ENCODE results near the gene CNBD2. TPM values are rescaled to one million over a fixed set of nuclear protein-coding genes. Genes with fewer than 3 reads are reported as not detected.
"Not testable (repeated sequence)": the region's sequence is repeated elsewhere in the genome, so short reads cannot be mapped to it uniquely, and the experiment has no call there.

Gene CNBD2
- total RNA-seq, 1 experiment from 2014 or later: 3.8 TPM

DNA sequence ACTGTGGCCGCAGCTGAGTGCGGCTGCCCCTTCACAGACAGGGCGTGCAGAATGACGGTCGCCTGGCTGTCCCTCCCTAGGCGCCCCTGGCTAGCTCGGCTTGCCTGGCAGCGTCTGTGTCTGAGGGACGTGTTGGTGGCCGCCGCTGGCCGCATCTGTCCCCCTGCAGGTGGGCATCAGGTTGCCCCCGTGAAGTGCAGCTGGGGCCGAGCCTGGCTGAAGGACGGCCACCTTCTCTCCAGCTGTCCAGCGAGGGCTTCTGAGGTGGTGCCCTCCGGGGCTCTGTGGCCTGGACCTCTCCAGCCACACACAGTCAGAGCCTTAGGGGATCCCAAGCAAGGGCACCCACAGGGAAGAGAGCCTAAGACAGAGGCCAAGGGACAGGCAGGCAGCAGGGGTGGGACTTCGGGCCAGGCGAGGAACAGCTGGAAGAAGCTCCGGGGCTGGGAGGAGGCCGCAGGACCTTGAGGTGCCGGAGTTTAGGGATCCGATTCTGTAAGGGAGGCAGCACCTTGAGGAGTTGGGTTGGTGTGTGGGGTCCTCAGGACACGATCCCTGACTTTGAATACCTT lies 97.1 kb downstream of the CNBD2 start:
- H3K4me1 Mint-ChIP-seq: peaks cover 11% of the 10 kb centered on the region
- ATAC-seq: no peak
- no peak overlapping the region for H3K27ac Mint-ChIP-seq
- peaks cover 44% of the 10 kb centered on the region for H3K27me3 Mint-ChIP-seq (ENCODE audit: low read depth)
- peaks cover 4% of the 10 kb centered on the region; the same call in 1 of the 2 replicates for H3K36me3 Mint-ChIP-seq
- TF ChIP-seq ZNF512 (CRISPR knock-in tag; IDR thresholded peaks at IDR 0.05; ENCODE audit: borderline replicate concordance) (no peak), PREB (CRISPR knock-in tag; IDR thresholded peaks at IDR 0.05; ENCODE audit: borderline replicate concordance) (no peak), ZNF121 (CRISPR knock-in tag; IDR thresholded peaks at IDR 0.05) (peak; percentile 62; the same call in 1 of the 2 replicates), ATF1 (CRISPR knock-in tag; IDR thresholded peaks at IDR 0.05) (0 out of 2 replicates have a peak, but pooled peaks have one; percentile 7), NFYB (CRISPR knock-in tag; conservative IDR thresholded peaks at IDR 0.05; ENCODE audit: low read depth) (no peak), ZNF423 (CRISPR knock-in tag; IDR thresholded peaks at IDR 0.05) (no peak), TEAD4 (CRISPR knock-in tag; IDR thresholded peaks at IDR 0.05) (no peak), EMX1 (CRISPR knock-in tag; IDR thresholded peaks at IDR 0.05) (no peak), NFE2L1 (CRISPR knock-in tag; IDR thresholded peaks at IDR 0.05) (no peak)
- TF ChIP-seq, protein P1, sequence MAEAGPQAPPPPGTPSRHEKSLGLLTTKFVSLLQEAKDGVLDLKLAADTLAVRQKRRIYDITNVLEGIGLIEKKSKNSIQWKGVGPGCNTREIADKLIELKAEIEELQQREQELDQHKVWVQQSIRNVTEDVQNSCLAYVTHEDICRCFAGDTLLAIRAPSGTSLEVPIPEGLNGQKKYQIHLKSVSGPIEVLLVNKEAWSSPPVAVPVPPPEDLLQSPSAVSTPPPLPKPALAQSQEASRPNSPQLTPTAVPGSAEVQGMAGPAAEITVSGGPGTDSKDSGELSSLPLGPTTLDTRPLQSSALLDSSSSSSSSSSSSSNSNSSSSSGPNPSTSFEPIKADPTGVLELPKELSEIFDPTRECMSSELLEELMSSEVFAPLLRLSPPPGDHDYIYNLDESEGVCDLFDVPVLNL (CRISPR knock-in tag; IDR thresholded peaks at IDR 0.05; ENCODE audit: borderline replicate concordance, low read depth): no peak
- TF ChIP-seq, protein P2, sequence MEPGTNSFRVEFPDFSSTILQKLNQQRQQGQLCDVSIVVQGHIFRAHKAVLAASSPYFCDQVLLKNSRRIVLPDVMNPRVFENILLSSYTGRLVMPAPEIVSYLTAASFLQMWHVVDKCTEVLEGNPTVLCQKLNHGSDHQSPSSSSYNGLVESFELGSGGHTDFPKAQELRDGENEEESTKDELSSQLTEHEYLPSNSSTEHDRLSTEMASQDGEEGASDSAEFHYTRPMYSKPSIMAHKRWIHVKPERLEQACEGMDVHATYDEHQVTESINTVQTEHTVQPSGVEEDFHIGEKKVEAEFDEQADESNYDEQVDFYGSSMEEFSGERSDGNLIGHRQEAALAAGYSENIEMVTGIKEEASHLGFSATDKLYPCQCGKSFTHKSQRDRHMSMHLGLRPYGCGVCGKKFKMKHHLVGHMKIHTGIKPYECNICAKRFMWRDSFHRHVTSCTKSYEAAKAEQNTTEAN (CRISPR knock-in tag; IDR thresholded peaks at IDR 0.05): no peak
- DNase-seq (ENCODE audit: low spot score): no peak
- CTCF ChIA-PET: interaction anchor here (0.5 to 2.5 kb wide), 13 partner anchors 14 to 540 kb away, joined by 3 to 21 read pairs (median 5); partner anchors contain the start of genes PHF20, RAB5IF and SCAND1
- H3K9me3 Mint-ChIP-seq: peaks cover 11% of the 10 kb centered on the region
- POLR2A ChIA-PET: interaction anchor here (0.9 to 1.4 kb wide), 3 partner anchors 111 to 611 kb away, joined by 3 to 4 read pairs (median 3); partner anchors contain the start of gene SCAND1
- peak overlapping the region; percentile 71 for H3K4me3 Mint-ChIP-seq

- ATAC-seq: no peak
- CTCF ChIA-PET: no interaction called here
Observed at GRCh38 chr20:36066777-36067176, 98.4 kb downstream of the CNBD2 start.

DNA sequence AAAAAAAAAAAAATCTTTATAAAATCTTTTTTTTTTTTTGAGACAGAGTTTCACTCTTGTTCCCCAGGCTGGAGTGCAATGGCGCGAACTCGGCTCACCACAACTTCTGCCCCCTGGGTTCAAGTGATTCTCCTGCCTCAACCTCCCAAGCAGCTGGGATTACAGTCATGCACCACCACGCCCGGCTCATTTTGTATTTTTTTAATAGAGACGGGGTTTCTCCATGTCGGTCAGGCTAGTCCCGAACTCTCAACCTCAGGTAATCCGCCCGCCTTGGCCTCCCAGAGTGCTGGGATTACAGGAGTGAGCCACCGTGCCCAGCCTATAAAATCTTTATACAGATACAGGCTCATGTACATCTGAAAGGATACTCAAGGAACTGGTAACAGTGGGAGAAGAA lies 100.1 kb downstream of the CNBD2 start:
- CTCF ChIA-PET: interaction anchor here (0.6 kb wide), 1 partner anchor 49 kb away, joined by 3 read pairs; no protein-coding TSS in a partner anchor
- H3K36me3 Mint-ChIP-seq; POLR2A ChIA-PET; DNase-seq (ENCODE audit: low spot score); ATAC-seq; H3K4me3 Mint-ChIP-seq; H3K27ac Mint-ChIP-seq; H3K9me3 Mint-ChIP-seq: not testable (repeated sequence)
- Mint-ChIP-seq H3K27me3 (ENCODE audit: low read depth) (peaks cover 30% of the 10 kb centered on the region), H3K4me1 (peaks cover 15% of the 10 kb centered on the region)

More at GRCh38 chr20:36066777-36067176, 98.4 kb downstream of the CNBD2 start:
- no peak overlapping the region for H3K4me3 Mint-ChIP-seq
- H3K4me1 Mint-ChIP-seq: peaks cover 15% of the 10 kb centered on the region
- TF ChIP-seq SMAD3 (CRISPR knock-in tag; IDR thresholded peaks at IDR 0.05; ENCODE audit: borderline replicate concordance) (no peak), ZNF425 (CRISPR knock-in tag; conservative IDR thresholded peaks at IDR 0.05) (no peak), SOX15 (CRISPR knock-in tag; IDR thresholded peaks at IDR 0.05) (no peak), ZNF263 (CRISPR knock-in tag; IDR thresholded peaks at IDR 0.05; ENCODE audit: low read depth) (no peak), TEAD1 (CRISPR knock-in tag; IDR thresholded peaks at IDR 0.05) (no peak), ZBTB21 (CRISPR knock-in tag; IDR thresholded peaks at IDR 0.05; ENCODE audit: borderline replicate concordance) (no peak)
- TF ChIP-seq, protein P3, sequence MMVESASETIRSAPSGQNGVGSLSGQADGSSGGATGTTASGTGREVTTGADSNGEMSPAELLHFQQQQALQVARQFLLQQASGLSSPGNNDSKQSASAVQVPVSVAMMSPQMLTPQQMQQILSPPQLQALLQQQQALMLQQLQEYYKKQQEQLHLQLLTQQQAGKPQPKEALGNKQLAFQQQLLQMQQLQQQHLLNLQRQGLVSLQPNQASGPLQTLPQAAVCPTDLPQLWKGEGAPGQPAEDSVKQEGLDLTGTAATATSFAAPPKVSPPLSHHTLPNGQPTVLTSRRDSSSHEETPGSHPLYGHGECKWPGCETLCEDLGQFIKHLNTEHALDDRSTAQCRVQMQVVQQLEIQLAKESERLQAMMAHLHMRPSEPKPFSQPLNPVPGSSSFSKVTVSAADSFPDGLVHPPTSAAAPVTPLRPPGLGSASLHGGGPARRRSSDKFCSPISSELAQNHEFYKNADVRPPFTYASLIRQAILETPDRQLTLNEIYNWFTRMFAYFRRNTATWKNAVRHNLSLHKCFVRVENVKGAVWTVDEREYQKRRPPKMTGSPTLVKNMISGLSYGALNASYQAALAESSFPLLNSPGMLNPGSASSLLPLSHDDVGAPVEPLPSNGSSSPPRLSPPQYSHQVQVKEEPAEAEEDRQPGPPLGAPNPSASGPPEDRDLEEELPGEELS (CRISPR knock-in tag; IDR thresholded peaks at IDR 0.05): no peak
- TF ChIP-seq, protein P4, sequence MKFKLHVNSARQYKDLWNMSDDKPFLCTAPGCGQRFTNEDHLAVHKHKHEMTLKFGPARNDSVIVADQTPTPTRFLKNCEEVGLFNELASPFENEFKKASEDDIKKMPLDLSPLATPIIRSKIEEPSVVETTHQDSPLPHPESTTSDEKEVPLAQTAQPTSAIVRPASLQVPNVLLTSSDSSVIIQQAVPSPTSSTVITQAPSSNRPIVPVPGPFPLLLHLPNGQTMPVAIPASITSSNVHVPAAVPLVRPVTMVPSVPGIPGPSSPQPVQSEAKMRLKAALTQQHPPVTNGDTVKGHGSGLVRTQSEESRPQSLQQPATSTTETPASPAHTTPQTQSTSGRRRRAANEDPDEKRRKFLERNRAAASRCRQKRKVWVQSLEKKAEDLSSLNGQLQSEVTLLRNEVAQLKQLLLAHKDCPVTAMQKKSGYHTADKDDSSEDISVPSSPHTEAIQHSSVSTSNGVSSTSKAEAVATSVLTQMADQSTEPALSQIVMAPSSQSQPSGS (CRISPR knock-in tag; IDR thresholded peaks at IDR 0.05; ENCODE audit: borderline replicate concordance, low read depth): no peak
- no peak for DNase-seq (ENCODE audit: low spot score)
- POLR2A ChIA-PET: no interaction called here
- peaks cover 4% of the 10 kb centered on the region; the same call in 1 of the 2 replicates for H3K36me3 Mint-ChIP-seq
- peaks cover 9% of the 10 kb centered on the region for H3K9me3 Mint-ChIP-seq
- H3K27me3 Mint-ChIP-seq (ENCODE audit: low read depth): peaks cover 42% of the 10 kb centered on the region
- H3K27ac Mint-ChIP-seq: no peak overlapping the region

Measured in WTC11 (cell line).